Lung (tissue), 12 donors: Measurements from ENCODE around the gene MRPL49. TPM values are rescaled to one million over a fixed set of nuclear protein-coding genes. Genes with fewer than 3 reads are reported as not detected.

Experiments used
- ATAC-seq: fragments of 200-7000 bp; cut with Tn5 transposase; one replicate; pipeline ENCODE4 v1.9.1; 2020; ENCODE audit warnings: moderate number of reproducible peaks; ENCODE audit not compliant: insufficient read depth, low FRiP score
- DNase-seq, 3 donors: peaks; one replicate each; pipeline ENCODE4 v3.0.0-alpha.2; 2013 to 2017
- H3K27ac ChIP-seq, 2 donors: one replicate each; pipeline ENCODE4 v1.5.1; 2013; ENCODE audit warnings: mild to moderate bottlenecking in 2 of 2, moderate library complexity in 2 of 2, control low read depth in 1 of 2, inconsistent platforms in 1 of 2, low read depth in 1 of 2, low read length in 1 of 2
- H3K27me3 ChIP-seq, 3 donors: one replicate each; pipeline ENCODE4 v1.5.1; 2013; ENCODE audit warnings: low read length in 2 of 3; ENCODE audit not compliant: control insufficient read depth in 3 of 3, insufficient read depth in 3 of 3
- H3K36me3 ChIP-seq, 4 donors: one replicate each; pipeline ENCODE4 v1.5.1; 2013; ENCODE audit warnings: low read length in 4 of 4, mild to moderate bottlenecking in 1 of 4, moderate library complexity in 1 of 4; ENCODE audit not compliant: control insufficient read depth in 4 of 4, insufficient read depth in 4 of 4
- H3K4me1 ChIP-seq, 5 donors: one replicate each; pipeline ENCODE4 v1.5.1; 2013; ENCODE audit warnings: low read length in 5 of 5, mild to moderate bottlenecking in 2 of 5, moderate library complexity in 1 of 5; ENCODE audit not compliant: control insufficient read depth in 5 of 5, insufficient read depth in 5 of 5
- H3K4me3 ChIP-seq: one replicate; pipeline ENCODE4 v1.5.1; 2013; ENCODE audit warnings: mild to moderate bottlenecking, control low read depth, moderate library complexity
- H3K9ac ChIP-seq, 2 donors: one replicate each; pipeline ENCODE4 v1.5.1; 2013; ENCODE audit warnings: low read length in 2 of 2, control low read depth in 1 of 2; ENCODE audit not compliant: insufficient read depth in 1 of 2
- H3K9me3 ChIP-seq, 4 donors: one replicate each; pipeline ENCODE4 v1.5.1; 2013; ENCODE audit warnings: low read length in 3 of 4, mild to moderate bottlenecking in 1 of 4, moderate library complexity in 1 of 4; ENCODE audit not compliant: control insufficient read depth in 4 of 4, insufficient read depth in 3 of 4
- WGBS, 2 donors: extraction: QIAGEN DNeasy Blood & Tissue Kit; methylation state at CpG; one replicate each; pipeline ENCODE4 v1.1.7; 2013; 5-methylcytosine and 5-hydroxymethylcytosine counted together
- polyA plus RNA-seq, 2 donors: library from polyadenylated mRNA; stranded (reverse); fragments of 200-250 nt; gene quantifications; one replicate each; pipeline ENCODE4 v1.2.1, GENCODE V29; 2013
- total RNA-seq, 2 donors: library from RNA; depleted of rRNA in 1 of 2; stranded (reverse); fragments of >200 nt in 1 of 2; gene quantifications; one replicate each; pipeline ENCODE4 v1.2.1, GENCODE V29; 2014 to 2021
- TF ChIP-seq, protein P1 (sequence below): IDR thresholded peaks from 2 replicates; pipeline ENCODE4 v1.5.1; 2012; ENCODE audit warnings: mild to moderate bottlenecking; ENCODE audit errors: control extremely low read depth, extremely low read depth
- donor health status: control.
- donor health status: control.
- donor health status: Bipolar disorder and iron deficiency.
- donor health status: healthy.
- donor health status: DM: yes; HTN: yes; CAD: no.

MRPL49 gene
- total and polyA plus RNA-seq, 4 donors = 26.3 to 57.2 (median 39.9) TPM

DNA sequence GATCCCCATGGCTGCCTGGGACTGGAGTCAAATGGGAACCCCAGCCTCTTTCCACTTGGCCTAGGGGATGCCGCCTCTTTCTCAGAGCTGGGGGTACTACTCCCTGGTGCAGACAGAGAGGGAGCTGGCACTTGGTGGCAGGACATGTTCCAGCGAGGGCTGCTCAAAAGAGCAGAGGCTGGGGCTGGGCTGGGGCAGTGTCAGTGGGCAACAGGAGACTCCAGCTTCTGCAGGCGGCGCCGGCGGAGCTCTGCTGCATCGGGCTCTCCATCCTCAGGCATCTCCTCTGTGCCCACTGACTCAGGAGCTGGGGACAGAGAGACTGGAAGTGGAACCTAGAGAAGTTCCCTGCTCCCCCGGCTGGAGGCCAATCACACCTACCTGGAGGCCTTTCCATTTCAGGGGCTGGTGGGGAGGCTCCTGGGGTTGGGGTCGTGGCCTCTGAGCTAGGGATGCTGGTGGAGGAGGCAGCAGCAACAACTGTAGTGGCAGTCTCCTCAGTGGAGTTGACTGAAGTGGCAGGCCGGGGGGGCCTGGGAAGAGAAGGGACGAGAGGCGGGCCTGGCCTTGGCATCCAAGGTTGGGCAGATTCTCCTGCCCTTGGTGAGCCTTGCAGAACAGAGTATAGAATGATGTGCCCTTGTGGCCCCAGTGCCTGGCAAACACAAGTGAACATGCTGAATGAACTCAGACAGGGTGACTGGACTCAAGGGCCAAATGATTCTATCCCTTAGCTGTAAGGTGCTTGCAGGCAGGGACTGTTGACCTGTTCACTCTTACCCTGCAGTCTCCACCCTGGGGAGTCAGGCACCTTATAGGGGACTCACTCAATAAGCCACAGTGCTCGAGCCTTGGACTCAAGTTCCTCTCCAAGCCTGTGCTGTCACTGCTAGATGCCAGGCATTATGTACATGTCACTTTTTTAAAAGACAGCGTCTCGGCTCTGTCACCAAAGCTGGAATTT, 6.3 kb downstream of the MRPL49 start:
- ATAC-seq (no peak), DNase-seq (no peak)
- Histone ChIP-seq H3K27me3 (no peaks in the 10 kb centered on the region), H3K27ac (no peak overlapping the region), H3K9ac (no peak overlapping the region), H3K9me3 (no peaks in the 10 kb centered on the region), H3K4me3 (no peak overlapping the region), H3K36me3 (peaks cover 24 to 76% (median 50%) of the 10 kb centered on the region in 4 donors), H3K4me1 (peaks cover 0 to 11% (median 9%) of the 10 kb centered on the region in 5 donors)
- TF ChIP-seq, protein P1, sequence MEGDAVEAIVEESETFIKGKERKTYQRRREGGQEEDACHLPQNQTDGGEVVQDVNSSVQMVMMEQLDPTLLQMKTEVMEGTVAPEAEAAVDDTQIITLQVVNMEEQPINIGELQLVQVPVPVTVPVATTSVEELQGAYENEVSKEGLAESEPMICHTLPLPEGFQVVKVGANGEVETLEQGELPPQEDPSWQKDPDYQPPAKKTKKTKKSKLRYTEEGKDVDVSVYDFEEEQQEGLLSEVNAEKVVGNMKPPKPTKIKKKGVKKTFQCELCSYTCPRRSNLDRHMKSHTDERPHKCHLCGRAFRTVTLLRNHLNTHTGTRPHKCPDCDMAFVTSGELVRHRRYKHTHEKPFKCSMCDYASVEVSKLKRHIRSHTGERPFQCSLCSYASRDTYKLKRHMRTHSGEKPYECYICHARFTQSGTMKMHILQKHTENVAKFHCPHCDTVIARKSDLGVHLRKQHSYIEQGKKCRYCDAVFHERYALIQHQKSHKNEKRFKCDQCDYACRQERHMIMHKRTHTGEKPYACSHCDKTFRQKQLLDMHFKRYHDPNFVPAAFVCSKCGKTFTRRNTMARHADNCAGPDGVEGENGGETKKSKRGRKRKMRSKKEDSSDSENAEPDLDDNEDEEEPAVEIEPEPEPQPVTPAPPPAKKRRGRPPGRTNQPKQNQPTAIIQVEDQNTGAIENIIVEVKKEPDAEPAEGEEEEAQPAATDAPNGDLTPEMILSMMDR = no peak
- 91 to 94% methylated on average over 15 of the region's 15 CpGs for WGBS, 2 donors

GRCh38 chr11:65129649-65130441, 7.7 kb downstream of the MRPL49 start:
- Histone ChIP-seq H3K27ac (no peak overlapping the region), H3K27me3 (no peaks in the 10 kb centered on the region), H3K36me3 (peaks cover 24 to 74% (median 48%) of the 10 kb centered on the region in 4 donors), H3K4me3 (no peak overlapping the region), H3K9me3 (no peaks in the 10 kb centered on the region), H3K9ac (no peak overlapping the region), H3K4me1 (peaks cover 0 to 13% (median 9%) of the 10 kb centered on the region in 5 donors)
- TF ChIP-seq, protein P1 = no peak
- DNase-seq (no peak), ATAC-seq (no peak)
- 92 to 93% methylated on average over 13 of the region's 13 CpGs for WGBS, 2 donors

- no peak overlapping the region for H3K4me3 ChIP-seq
- 90 to 92% methylated on average over 19 of the region's 19 CpGs for WGBS, 2 donors
- H3K36me3 ChIP-seq = peaks cover 24 to 66% (median 41%) of the 10 kb centered on the region in 4 donors
- H3K9me3 ChIP-seq = no peaks in the 10 kb centered on the region
- H3K9ac ChIP-seq = no peak overlapping the region
- H3K27me3 ChIP-seq = no peaks in the 10 kb centered on the region
- H3K27ac ChIP-seq = no peak overlapping the region
- DNase-seq (no peak), ATAC-seq (no peak)
- TF ChIP-seq, protein P1 = no peak
- H3K4me1 ChIP-seq = peaks cover 0 to 19% (median 12%) of the 10 kb centered on the region in 5 donors
Observed at GRCh38 chr11:65130631-65131416, 8.7 kb downstream of the MRPL49 start.
